Fibroblast of the aortic adventitia (primary cell): ENCODE results near the gene NRXN3. TPM values are rescaled to one million over a fixed set of nuclear protein-coding genes. Genes with fewer than 3 reads are reported as not detected.

Experiments
- DNase-seq: peaks from one replicate; pipeline ENCODE4 v3.0.0-alpha.2; 2010; ENCODE audit warnings: low read depth
- H3K4me3 ChIP-seq: 2 replicates; pipeline ENCODE4 v1.5.1; 2011; ENCODE audit warnings: low read depth, mild to moderate bottlenecking, control low read depth, low read length, moderate library complexity
- CTCF ChIP-seq: IDR thresholded peaks from 2 replicates; pipeline ENCODE4 v1.5.1; 2011; ENCODE audit warnings: mild to moderate bottlenecking, low read length, control low read depth, inconsistent platforms; ENCODE audit not compliant: insufficient read depth
- total RNA-seq: library from RNA; depleted of rRNA; stranded (reverse); fragments of >200 nt; gene quantifications from 2 replicates; pipeline ENCODE4 v1.2.3, GENCODE V29; 2012; ENCODE audit warnings: low replicate concordance

Gene NRXN3
- total RNA-seq, 1 donor = 0.18 TPM

DNA sequence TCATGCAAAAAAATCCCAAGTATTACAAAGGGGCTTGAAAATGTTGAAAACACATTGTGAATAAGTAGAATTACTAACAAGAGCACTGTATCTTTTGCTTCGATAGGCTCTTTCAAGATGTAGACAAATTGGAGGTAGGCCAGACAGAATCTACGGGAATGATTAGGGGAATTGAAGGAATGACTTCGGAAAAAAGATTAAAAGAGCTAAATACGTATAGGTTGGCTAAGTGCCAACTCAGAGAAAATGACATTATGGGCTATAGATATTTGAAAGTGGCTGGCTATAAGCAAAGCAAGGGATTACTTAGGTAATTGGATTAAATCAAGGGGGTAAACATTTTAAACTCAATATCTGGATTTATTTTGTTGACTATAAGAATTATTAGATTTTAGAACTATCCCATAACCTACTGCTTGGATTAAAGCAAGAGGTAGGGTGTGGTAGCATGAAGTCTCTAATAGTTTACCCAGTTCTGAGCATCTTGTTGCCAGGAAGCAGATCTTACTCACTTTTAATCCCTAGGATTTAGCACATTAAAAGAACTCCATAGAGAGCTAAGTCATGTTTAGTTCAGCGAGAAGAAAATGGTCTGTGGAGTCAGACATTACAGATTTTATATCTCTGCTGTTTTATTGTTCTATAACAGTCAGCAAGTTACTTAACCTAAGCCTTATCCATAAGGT lies 1551.4 kb downstream of the NRXN3 start:
- TF ChIP-seq CTCF = no peak
- no peak for DNase-seq
- H3K4me3 ChIP-seq = no peak overlapping the region

DNA sequence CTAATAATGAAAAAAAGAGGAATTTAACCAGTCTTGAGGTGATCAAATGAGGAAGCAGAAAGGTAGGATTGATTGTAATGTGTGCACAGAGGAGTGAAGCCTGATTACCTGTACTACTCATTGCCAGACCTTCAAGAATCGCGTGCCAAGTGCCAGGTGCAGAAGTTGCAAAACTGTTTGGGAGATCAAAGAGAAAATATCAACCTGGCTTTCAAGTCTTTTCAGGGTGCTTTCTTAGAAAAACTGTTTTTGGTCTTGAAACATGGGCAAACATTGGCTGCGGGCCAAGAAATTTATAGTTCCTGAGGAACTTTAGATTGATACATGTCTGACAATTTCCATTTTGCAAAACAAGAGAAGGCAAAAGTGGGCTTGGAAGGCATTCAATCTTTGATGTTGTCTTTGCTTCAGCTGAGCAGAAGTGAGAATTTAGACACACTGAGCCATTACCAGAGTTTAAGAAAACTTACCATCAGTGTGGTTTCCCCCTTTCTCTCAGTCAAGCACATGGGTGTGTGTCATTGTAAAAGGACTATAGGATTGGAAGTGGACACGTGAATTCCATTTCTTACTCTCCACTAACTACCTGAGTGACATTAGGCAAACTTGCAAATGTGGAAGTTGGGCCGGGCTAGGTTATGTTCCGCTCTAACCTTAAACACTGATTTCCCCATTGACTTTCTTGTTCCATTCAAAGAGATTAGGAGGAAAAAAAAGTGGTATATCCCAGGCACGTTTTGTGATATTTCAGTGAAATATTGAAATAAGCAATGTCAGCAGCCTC lies 1555.0 kb downstream of the NRXN3 start:
- DNase-seq = no peak
- no peak overlapping the region for H3K4me3 ChIP-seq
- TF ChIP-seq CTCF = no peak

GRCh38 chr14:79727900-79728299 lies 1557.7 kb downstream of the NRXN3 start:
- TF ChIP-seq CTCF = no peak
- no peak for DNase-seq
- no peak overlapping the region for H3K4me3 ChIP-seq

DNA sequence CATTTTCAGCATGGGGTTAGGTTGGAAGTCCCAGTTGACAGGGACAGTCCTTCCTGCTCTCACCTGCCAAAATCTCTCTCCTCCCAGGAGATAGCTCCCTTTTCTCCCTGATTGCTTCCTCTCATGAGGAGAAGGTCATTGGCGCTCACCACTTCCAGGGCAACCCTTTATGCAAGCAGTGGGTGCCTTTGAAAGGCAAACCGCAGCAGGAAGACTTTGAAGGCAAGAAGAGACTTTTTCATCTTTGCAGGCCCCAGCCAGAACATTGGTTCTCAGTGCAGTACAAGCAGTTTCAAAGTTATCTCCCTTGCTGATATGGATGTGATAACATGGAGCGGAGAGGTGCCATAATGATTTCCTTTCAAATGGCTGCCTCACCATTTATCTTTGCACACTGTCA lies 1558.2 kb downstream of the NRXN3 start:
- no peak overlapping the region for H3K4me3 ChIP-seq
- no peak for DNase-seq
- TF ChIP-seq CTCF = no peak

DNA sequence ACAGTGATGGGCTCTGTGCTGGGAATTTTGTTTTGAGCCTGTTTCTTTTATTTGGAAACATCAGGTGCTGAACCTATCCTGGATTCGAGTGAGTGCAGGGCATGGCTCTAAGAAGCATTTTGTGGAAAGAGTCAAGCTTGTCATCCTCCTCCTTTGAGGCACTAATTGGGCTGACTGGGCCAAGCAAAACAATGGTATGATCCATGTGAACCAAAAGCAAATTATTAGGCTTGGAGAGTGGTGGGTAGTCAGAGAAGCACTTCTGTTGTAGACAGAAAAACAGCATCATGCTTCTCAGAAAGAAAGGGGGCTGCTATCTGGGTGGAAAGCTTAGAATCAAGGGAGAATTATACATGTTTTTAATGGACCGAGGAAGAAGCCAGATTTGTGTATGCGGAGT lies 1559.6 kb downstream of the NRXN3 start:
- TF ChIP-seq CTCF = no peak

DNA sequence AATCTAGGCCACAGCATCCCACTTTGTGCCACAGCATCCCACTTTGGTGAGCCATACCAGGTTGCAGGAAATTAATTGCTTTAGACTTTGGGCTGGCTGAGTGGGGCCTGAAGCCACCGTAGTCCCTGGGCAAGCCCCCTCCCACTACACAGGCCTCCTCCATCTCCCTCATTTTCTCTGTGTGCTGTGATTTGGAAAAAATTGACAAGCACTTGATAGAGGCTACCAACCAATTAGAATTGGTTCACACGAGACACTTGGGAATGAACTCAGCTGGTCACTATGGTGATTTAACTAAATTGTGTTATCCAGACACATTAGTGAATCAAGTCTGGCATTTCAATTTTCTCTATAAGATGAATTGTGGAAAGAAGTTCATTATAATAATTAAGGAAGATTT lies 1560.0 kb downstream of the NRXN3 start:
- no peak for TF ChIP-seq CTCF
- H3K4me3 ChIP-seq = no peak overlapping the region

More for the DNA sequence above, 1559.6 kb downstream of the NRXN3 start:
- H3K4me3 ChIP-seq = no peak overlapping the region
- no peak for DNase-seq

DNA sequence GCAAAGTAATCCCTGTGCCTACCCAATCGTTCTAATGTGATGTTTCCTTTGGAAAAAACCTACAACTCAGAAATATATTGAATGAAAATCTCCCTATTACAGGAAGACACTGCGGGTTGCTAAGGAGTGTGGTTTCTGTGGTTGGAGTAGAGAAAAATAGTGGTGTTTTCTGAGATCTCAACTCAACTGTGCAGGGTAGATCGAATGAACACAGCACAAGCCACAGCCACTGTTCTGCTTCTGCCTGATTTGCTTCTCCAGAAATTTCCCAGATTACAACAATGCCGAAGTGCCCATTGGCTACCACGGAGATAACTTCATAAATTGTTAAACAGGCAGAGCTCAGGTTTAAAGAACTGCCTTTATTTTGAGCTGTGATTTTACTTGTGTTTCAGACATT lies 1560.8 kb downstream of the NRXN3 start:
- no peak for DNase-seq

More for the DNA sequence above, 1560.0 kb downstream of the NRXN3 start:
- DNase-seq = no peak

More for the DNA sequence above, 1560.8 kb downstream of the NRXN3 start:
- H3K4me3 ChIP-seq = no peak overlapping the region
- TF ChIP-seq CTCF = no peak
